GM18498 (cell line): ENCODE measurements around the gene GLYR1.
A peak's percentile ranks its signal among the peaks of the same experiment; 100 is the strongest.
"Not testable (repeated sequence)": the region's sequence is repeated elsewhere in the genome, so short reads cannot be mapped to it uniquely, and the experiment has no call there.

Source experiments
- ATAC-seq: cut with Tn5 transposase; IDR thresholded peaks from one replicate; pipeline ENCODE4 v1.9.1; 2021; ENCODE audit warnings: mild to moderate bottlenecking, moderate library complexity; ENCODE audit not compliant: unreplicated experiment

GLYR1 gene

GRCh38 chr16:4790261-4790660 is 56.8 kb downstream of the GLYR1 start:
- ATAC-seq, result no peak

DNA sequence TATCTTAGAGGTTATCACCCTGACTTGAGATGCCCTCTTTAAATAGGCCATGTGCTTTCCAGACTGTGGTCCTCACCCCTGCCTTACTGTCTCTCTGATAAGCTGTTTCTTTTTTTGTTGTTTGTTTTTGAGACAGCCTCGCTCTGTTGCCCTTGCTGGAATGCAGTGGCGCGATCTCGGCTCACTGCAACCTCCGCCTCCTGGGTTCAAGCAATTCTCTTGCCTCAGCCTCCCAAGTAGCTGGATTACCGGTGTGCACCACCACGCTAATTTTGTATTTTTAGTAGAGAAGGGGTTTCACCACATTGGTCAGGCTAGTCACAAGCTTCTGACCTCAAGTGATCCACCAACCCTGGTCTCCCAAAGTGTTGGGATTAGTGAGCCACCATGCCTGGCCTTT is 58.2 kb downstream of the GLYR1 start:
- ATAC-seq, result no peak

DNA sequence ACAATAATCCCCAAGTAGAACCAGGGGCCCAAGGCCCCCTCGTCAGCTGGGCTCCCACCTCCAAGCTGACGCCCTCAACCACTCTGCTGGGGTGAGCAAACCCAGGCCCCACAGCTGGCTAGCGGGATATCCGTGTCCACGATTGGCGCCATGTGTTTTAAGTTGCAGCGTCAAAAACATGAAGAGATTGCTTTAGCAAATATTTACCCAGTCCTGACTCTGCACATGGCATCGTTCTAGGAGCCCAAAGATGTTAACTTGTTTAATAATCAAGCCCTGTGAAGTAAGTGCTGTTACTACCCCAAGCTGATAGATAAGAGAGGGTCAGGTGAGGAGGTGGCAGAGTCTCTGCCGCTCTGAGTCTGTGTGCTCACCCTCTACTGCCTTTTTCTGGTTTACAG is 58.6 kb downstream of the GLYR1 start:
- no peak for ATAC-seq

DNA sequence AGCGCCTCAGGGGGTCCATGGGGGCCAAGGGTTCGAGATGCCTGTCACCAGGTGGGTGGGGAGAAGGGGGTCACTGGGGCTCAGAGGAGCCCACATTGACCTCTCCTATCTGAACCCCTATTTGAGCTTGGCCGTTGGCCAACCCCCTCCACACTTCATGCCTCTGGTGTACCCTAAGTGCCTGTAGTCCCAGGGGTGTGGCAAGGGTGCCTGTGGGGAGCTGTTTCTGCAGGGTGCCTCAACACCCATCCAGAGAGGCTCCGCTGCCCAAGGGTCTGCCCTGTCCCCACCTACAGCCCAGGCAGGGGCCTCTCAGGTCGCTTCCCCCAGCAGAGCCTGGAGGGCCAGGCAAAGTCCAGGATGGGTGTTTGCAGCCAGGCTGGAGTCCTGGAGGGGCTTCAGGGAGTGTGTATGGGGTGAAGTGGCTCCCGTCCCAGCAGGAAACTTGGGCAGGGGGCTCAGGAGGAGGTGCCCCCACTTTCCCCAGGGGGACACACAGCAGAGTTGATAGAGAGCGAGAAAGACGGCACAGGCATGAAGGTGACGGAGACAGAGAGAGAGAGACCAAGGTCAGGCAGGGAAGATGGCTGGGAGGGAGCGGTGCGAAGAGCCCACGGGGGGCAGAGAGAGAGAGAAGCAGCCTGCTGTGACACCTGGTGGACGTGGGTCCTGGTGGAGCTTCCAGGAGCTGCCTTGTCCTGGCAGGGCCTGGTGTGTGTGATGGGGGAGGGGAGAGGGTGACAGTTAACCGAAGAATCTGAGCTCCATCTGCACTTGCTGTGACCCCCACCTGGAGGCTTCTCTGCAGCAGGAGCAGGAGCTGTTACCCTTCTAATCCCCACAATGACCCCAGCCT is 59.2 kb downstream of the GLYR1 start, which contains the start of gene SEPTIN12:
TSS of gene SEPTIN12 (minus strand) at position 719 of the 856 bp plus-strand sequence. CDS start at position 19, 700 bp downstream.
- ATAC-seq, result no peak

- ATAC-seq, result no peak
Observed at GRCh38 chr16:4787068-4787467, 60.0 kb downstream of the GLYR1 start.

DNA sequence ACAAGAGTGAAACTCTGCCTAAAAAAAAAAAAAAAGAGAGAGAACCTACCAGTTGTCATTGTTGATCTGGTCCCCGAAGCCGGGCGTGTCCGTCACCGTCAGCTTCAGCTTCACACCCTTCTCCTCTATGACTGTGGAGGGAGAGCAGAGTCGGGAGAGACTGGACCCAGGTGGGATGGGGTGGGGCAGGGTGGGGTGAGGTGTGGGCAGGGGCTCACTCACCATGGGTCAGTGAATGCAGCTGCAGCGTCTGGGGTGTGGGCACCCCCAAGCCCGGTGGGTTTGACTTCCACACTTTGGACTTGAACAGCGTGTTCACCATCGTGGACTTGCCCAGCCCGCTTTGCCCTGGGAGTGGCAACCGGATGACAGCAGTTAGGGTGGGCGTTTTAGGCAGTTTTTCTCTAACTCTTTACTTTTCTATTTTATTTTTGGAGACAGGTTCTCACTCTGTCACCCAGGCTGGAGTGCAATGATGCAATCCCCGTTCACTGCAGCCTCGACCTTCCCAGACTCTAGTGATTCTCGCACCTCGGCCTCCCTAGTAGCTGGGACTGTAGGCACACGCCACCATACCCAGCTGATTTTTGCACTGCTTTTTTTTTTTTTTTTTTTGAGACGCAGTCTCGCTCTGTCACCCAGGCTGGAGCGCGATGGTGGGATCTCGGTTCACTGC is 61.2 kb downstream of the GLYR1 start:
- ATAC-seq, result no peak

GRCh38 chr16:4784444-4784987 is 62.6 kb downstream of the GLYR1 start:
- ATAC-seq, result not testable (repeated sequence)

DNA sequence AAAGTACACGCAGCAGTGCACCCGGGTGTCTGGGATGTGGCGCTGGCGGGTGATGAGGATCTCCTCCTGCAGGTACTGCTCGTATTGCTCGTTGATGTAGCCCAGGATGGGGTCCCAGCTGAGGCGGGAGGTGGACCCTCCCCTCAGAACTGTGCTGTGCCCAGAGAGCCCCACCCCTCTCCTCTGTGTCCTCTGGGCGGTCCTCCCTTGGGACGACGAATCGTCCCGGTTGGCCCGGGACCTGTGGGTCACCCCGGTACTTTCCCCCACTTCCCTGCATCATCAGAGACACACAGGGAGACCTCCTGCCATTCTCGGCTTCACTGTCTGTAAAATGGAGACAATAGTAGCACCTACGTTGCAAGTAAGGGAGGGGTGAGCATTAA is 63.1 kb downstream of the GLYR1 start:
- no peak for ATAC-seq

DNA sequence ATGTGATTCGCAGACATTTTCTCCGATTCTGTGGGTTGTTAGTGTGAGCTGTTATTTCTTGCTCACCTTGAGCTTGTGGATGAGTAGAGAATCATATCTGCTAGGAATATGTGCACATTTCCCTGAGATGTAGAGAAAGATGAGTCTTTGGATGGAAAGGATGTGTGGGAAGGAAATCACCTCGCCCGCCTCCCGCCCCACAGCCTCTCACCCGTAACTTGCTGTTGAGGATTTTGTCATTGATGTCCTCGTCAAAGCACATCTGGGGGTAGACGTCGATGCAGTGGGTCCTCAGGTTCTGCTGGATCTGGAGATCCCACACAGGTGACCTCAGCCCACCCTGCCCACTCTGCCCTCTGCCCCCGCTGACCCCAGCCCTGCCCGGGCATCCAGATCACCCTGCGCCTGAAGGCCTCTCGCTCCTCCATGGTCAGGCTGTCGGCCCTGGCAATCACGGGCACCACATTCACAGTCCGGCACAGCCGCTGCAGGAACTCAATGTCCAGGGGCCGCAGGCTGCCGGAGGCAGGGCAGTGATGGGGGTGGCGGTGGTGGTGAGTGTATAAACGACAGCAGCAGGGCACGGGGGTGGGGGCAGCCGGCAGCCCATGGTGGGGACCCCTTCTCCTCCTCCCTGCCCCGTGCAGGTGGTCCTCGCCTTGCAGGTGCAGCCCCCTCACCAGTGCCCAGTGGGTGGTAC is 63.7 kb downstream of the GLYR1 start:
- ATAC-seq, result no peak

DNA sequence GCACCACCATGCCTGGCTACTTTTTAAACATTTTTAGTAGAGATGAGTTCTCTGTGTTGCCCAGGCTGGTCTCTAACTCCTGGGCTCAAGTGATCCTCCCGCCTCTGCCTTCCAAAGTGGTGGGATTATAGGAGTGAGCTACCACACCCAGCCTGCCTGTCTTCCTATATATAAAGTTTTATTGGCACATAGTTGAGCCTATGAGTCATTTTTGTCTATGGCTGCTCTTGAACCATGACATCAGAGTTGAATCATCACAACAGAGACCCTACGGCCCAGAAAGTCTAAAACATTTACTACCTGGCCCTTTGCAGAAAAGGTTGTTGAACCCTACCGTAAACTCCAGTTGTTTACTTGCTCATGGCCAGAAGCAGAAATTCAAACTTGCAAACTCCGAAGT is 66.9 kb downstream of the GLYR1 start:
- no peak for ATAC-seq

- ATAC-seq, result no peak
Observed at GRCh38 chr16:4778050-4778392, 69.1 kb downstream of the GLYR1 start.

DNA sequence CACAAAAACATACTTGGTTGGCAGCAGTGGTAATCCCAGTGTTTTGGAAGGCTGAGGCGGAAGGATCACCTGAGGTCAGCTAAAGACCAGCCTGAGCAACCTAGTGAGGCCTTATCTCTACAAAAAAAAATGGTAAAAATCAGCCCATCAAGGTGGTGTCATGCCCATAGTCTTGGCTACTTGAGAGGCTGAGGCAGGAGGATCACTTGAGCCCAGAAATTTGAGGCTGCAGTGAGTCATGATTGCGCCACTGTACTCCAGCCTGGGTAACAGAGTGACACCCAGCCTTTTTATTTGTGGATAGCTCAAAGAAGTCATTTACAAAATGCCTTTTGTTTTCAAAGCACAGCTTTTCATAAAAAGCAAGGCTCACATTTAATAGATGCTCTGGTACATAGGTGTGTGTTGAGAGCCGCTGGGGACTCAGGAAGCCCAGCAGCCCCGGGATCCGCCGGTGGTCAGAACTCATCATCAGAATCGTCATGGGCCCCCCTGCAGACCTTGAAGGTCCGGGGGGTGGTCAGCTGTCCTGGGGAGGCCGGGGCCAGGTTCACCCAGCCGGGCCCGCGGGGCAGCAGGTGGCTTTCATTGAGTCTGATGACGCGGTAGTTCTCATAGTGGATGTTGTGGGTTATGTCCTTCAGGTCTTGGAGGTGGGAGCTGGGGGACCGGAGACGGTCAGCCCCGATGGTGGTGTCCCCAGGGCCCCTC is 69.6 kb downstream of the GLYR1 start:
- ATAC-seq, result no peak

DNA sequence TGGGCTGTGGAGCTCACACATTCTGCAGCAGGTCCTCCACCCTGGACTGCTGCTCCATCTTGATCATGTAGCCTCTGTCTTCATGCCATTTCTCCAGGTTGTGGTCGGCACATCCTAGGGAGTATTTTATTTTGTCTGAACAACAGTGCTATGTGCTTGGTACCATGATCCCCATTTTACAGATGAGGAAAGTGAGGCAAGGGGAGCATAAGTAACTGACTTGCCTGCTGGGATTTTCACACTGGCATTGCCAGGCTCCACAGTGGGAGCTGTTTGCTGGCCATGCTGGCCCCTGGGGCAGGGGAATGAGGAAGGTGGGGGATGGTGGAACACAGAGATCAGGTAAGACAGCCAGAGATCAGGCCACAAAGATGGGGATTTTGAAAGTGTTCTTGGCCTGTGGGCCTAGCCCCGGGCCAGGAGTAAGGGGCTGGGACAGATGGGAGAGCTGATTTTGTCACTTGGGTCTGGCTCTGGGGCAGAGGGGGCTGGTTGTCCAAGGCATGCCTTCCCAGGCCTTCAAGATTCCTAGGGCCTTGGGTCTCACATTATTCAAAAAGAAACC is 70.9 kb downstream of the GLYR1 start:
- ATAC-seq, result no peak

DNA sequence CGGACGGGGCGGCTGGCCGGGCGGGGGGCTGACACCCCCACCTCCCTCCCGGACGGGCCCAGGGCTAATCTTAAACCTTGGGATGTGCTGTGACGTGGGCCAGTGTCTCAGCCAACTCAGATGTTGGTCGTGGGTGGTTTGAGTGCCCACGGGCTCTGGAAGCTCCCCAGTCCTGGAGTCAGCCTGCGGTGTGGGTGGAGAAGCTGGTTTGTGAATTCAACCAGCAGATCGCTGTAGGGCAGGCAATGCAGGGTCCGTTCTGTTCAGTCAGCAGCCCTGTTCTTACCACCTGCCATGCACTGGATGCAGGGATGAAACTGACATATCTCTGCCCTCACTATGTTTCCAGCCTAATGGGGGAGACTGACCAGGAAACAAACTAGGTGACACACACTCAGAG is 72.1 kb downstream of the GLYR1 start:
- ATAC-seq, result no peak

DNA sequence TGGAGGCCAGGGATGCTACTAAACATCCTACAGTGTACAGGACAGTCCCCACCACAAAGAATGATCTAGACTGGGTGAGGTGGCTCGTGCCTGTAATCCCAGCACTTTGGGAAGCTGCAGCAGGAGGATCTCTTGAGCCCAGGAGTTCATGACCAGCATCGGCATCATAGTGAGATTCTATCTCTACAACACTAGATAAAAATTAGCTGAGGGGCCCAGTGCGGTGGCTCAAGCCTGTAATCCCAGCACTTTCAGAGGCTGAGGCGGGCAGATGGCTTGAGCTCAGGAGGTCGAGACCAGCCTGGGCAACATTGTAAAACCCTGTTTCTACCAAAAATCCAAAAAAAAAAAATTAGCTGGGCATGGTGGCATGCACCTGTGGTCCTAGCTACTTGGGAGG is 74.7 kb downstream of the GLYR1 start:
- ATAC-seq, result no peak

DNA sequence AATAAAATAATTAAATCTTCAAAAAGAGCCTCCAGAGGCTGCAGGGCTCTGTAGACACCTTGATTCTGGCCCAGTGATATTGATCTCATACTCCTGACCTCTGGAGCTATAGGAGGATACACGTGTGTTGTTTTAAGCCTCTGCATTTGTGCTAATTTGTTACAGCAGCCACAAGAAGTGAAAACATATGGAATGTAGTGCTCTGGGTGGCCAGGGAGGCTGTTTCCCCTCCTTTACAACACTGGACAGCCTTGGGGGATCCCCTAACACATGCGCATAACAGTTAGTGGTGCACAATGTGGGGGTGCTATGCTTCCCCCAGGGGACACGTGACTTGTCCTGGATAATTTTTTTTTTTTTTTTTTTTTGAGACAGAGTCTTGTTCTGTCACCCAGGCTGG is 75.4 kb downstream of the GLYR1 start:
- ATAC-seq, result no peak

GRCh38 chr16:4769306-4769638 is 77.8 kb downstream of the GLYR1 start:
- no peak for ATAC-seq

DNA sequence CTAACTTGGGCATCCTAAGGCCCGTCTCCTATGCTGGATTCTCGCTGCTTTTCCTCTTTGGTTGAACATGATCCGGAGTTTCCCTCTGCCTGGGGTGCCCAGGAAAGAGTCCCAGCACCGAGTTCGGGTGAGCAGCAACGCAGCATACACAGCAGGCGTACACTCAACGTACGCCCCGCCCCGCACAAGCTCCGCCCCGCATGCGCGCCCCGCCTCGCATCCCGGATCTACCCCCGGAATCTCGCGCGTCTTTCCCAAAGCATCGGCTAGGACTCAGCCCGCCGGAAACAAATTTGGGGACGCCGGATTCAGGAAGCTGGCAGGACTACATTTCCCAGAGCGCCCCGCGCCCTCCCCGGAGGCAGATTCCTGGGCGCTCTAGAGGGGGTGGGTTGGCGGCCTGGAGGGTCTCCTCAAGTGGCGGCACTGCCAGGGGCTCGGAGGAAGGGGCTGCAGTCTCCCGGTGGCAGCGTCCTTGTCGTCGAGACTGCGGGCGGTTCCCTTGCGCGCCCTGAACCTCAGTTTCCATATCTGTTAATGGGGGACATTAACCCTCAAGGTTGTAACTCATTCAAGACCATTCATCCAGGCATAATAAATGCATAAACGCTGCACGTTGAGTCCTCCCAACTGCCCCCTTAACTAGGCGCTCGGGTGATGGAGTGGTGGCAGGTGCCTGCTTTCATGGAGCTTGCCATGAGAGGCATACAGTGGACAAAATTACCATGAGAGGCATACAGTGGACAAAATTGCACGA is 78.4 kb downstream of the GLYR1 start:
- ATAC-seq, result peak; percentile 59

GRCh38 chr16:4767872-4768548 is 79.1 kb downstream of the GLYR1 start:
- peak; percentile 5 for ATAC-seq
